GM20431 (cell line): ENCODE results near the gene BMAL1.

Experiments used
- in situ Hi-C: fragments of 300-500 bp; cut with MseI, MboI; formaldehyde crosslinking; loops from one replicate; pipeline ENCODE4 v1.15.0; 2020; ENCODE audit warnings: low sequenced_read_pairs; ENCODE audit not compliant: unreplicated experiment

Gene BMAL1

GRCh38 chr11:13336246-13336878 lies 58.8 kb downstream of the BMAL1 start:
- in situ Hi-C loops: loop anchor here (25.0 kb wide), 1 partner anchor 124 kb away; no protein-coding TSS in a partner anchor

- in situ Hi-C loops: loop anchor here (25.0 kb wide), 1 partner anchor 126 kb away; no protein-coding TSS in a partner anchor
These were observed 60.4 kb downstream of the BMAL1 start for GRCh38 chr11:13338019-13338426.

- in situ Hi-C loops: loop anchor here (25.0 kb wide), 1 partner anchor 126 kb away; no protein-coding TSS in a partner anchor
These were observed 61.0 kb downstream of the BMAL1 start for GRCh38 chr11:13338427-13339069.

GRCh38 chr11:13339195-13340153 lies 61.9 kb downstream of the BMAL1 start:
- in situ Hi-C loops: loop anchor here (25.0 kb wide), 1 partner anchor 127 kb away; no protein-coding TSS in a partner anchor

- in situ Hi-C loops: loop anchor here (25.0 kb wide), 1 partner anchor 129 kb away; no protein-coding TSS in a partner anchor
These were observed 63.4 kb downstream of the BMAL1 start for GRCh38 chr11:13341026-13341425.

- in situ Hi-C loops: loop anchor here (25.0 kb wide), 1 partner anchor 131 kb away; no protein-coding TSS in a partner anchor
These were observed 65.5 kb downstream of the BMAL1 start for GRCh38 chr11:13343067-13343466.

- in situ Hi-C loops: loop anchor here (25.0 kb wide), 1 partner anchor 132 kb away; no protein-coding TSS in a partner anchor
These were observed 66.5 kb downstream of the BMAL1 start for GRCh38 chr11:13343931-13344717.

- in situ Hi-C loops: loop anchor here (25.0 kb wide), 1 partner anchor 133 kb away; no protein-coding TSS in a partner anchor
These were observed 67.2 kb downstream of the BMAL1 start for GRCh38 chr11:13344818-13345217.

GRCh38 chr11:13346470-13346869 lies 68.9 kb downstream of the BMAL1 start:
- in situ Hi-C loops: loop anchor here (25.0 kb wide), 1 partner anchor 134 kb away; no protein-coding TSS in a partner anchor

- in situ Hi-C loops: loop anchor here (25.0 kb wide), 1 partner anchor 136 kb away; no protein-coding TSS in a partner anchor
These were observed 70.3 kb downstream of the BMAL1 start for GRCh38 chr11:13347901-13348300.

- in situ Hi-C loops: loop anchor here (25.0 kb wide), 1 partner anchor 136 kb away; no protein-coding TSS in a partner anchor
These were observed 70.7 kb downstream of the BMAL1 start for GRCh38 chr11:13348305-13348704.

- in situ Hi-C loops: loop anchor here (25.0 kb wide), 1 partner anchor 137 kb away; no protein-coding TSS in a partner anchor
These were observed 71.5 kb downstream of the BMAL1 start for GRCh38 chr11:13349046-13349445.

- in situ Hi-C loops: loop anchor here (25.0 kb wide), 1 partner anchor 137 kb away; no protein-coding TSS in a partner anchor
These were observed 72.0 kb downstream of the BMAL1 start for GRCh38 chr11:13349581-13349980.

GRCh38 chr11:13352711-13353110 lies 75.1 kb downstream of the BMAL1 start:
- in situ Hi-C loops: no loop called here

- in situ Hi-C loops: no loop called here
These were observed 76.7 kb downstream of the BMAL1 start for GRCh38 chr11:13354335-13354734.

- in situ Hi-C loops: no loop called here
These were observed 77.6 kb downstream of the BMAL1 start for GRCh38 chr11:13355191-13355590.

GRCh38 chr11:13357232-13357631 lies 79.6 kb downstream of the BMAL1 start:
- in situ Hi-C loops: no loop called here

- in situ Hi-C loops: no loop called here
These were observed 81.1 kb downstream of the BMAL1 start for GRCh38 chr11:13358596-13359270.
